GM23338 (cell line): ENCODE measurements around the gene SP140L. TPM values are rescaled to one million over a fixed set of nuclear protein-coding genes. Genes with fewer than 3 reads are reported as not detected.

Experiments
- ATAC-seq: fragments of 200-7000 bp; cut with Tn5 transposase; 3 replicates; pipeline ENCODE4 v1.9.1; 2020
- DNase-seq: peaks from one replicate; pipeline ENCODE4 v3.0.0-alpha.2; 2015; ENCODE audit warnings: low spot score
- H2AFZ ChIP-seq: fragments of 200-600 bp; sonication (generic); 2 replicates; pipeline ENCODE4 v1.8.0; 2016; ENCODE audit warnings: antibody characterized with exemption, mild to moderate bottlenecking, moderate library complexity
- H3F3A ChIP-seq: fragments of 200-600 bp; sonication (generic); replicated peaks from 2 replicates; pipeline ENCODE4 v1.8.0; 2017; ENCODE audit warnings: antibody characterized with exemption, mixed run types, low read depth
- H3K27ac ChIP-seq: fragments of 200-600 bp; sonication (generic); 2 replicates; pipeline ENCODE4 v1.6.1; 2016; ENCODE audit warnings: low read depth
- H3K27me3 ChIP-seq: fragments of 200-600 bp; sonication (generic); 2 replicates; pipeline ENCODE4 v1.8.0; 2016; ENCODE audit warnings: mild to moderate bottlenecking, mixed run types, moderate library complexity; ENCODE audit not compliant: insufficient read depth
- H3K36me3 ChIP-seq: fragments of 200-600 bp; sonication (generic); 2 replicates; pipeline ENCODE4 v1.8.0; 2016; ENCODE audit warnings: mild to moderate bottlenecking; ENCODE audit not compliant: insufficient read depth
- H3K4me1 ChIP-seq: fragments of 200-600 bp; sonication (generic); 2 replicates; pipeline ENCODE4 v1.8.0; 2016; ENCODE audit warnings: mild to moderate bottlenecking, moderate library complexity; ENCODE audit not compliant: insufficient read depth
- H3K4me2 ChIP-seq: fragments of 200-600 bp; sonication (generic); 2 replicates; pipeline ENCODE4 v1.7.1; 2017; ENCODE audit warnings: mixed run types
- H3K4me3 ChIP-seq: fragments of 200-600 bp; sonication (generic); 2 replicates; pipeline ENCODE4 v1.6.1; 2016; ENCODE audit warnings: mixed run types
- H3K79me2 ChIP-seq: fragments of 200-600 bp; sonication (generic); replicated peaks from 2 replicates; pipeline ENCODE4 v1.8.0; 2017; ENCODE audit warnings: mild to moderate bottlenecking; ENCODE audit not compliant: insufficient read depth
- H3K9me2 ChIP-seq: fragments of 200-600 bp; sonication (generic); 2 replicates; pipeline ENCODE4 v1.8.0; 2017; ENCODE audit not compliant: insufficient read depth
- H4K20me1 ChIP-seq: fragments of 200-600 bp; sonication (generic); replicated peaks from 2 replicates; pipeline ENCODE4 v1.8.0; 2017; ENCODE audit warnings: mild to moderate bottlenecking; ENCODE audit not compliant: insufficient read depth
- H3K27ac Mint-ChIP-seq: 2 replicates; pipeline ENCODE4 v1.8.0; 2020; ENCODE audit warnings: inconsistent platforms, mild to moderate bottlenecking, moderate library complexity, mixed read lengths
- H3K27me3 Mint-ChIP-seq: 3 replicates; pipeline ENCODE4 v1.8.0; 2022; ENCODE audit warnings: low read depth, mild to moderate bottlenecking, moderate library complexity, mixed read lengths, inconsistent platforms; ENCODE audit not compliant: insufficient read depth, poor library complexity
- H3K36me3 Mint-ChIP-seq: 3 replicates; pipeline ENCODE4 v1.8.0; 2021; ENCODE audit warnings: low read depth, mild to moderate bottlenecking, inconsistent platforms, moderate library complexity, mixed read lengths
- H3K4me1 Mint-ChIP-seq: 3 replicates; pipeline ENCODE4 v1.8.0; 2020; ENCODE audit warnings: mild to moderate bottlenecking, inconsistent platforms, mixed read lengths
- H3K4me3 Mint-ChIP-seq: 3 replicates; pipeline ENCODE4 v1.8.0; 2021; ENCODE audit warnings: moderate library complexity, mild to moderate bottlenecking, inconsistent platforms, mixed read lengths
- H3K9me3 Mint-ChIP-seq: 3 replicates; pipeline ENCODE4 v1.8.0; 2020; ENCODE audit warnings: moderate library complexity, mild to moderate bottlenecking, inconsistent platforms, mixed read lengths
- CTCF ChIP-seq, 2 experiments: fragments of 200-600 bp in 1 of 2; sonication (generic) in 1 of 2; conservative IDR thresholded peaks; 2 replicates each; pipeline versions ENCODE4 v1.5.1 to v1.6.1; 2016 to 2017; ENCODE audit warnings: antibody characterized with exemption in 2 of 2, low read depth in 2 of 2, mild to moderate bottlenecking in 2 of 2, moderate library complexity in 1 of 2
- EZH2phosphoT487 ChIP-seq: fragments of 200-600 bp; sonication (generic); IDR thresholded peaks from one replicate; pipeline ENCODE4 v1.8.1; 2018; ENCODE audit warnings: antibody characterized with exemption; ENCODE audit not compliant: unreplicated experiment
- POLR2AphosphoS5 ChIP-seq: IDR thresholded peaks from 2 replicates; pipeline ENCODE4 v1.6.1; 2016; ENCODE audit warnings: antibody characterized with exemption, low read depth
- ZNF462 ChIP-seq: fragments of 250-450 bp; sonication (Bioruptor Pico); IDR thresholded peaks from 2 replicates; pipeline ENCODE4 v1.5.0; 2020; ENCODE audit warnings: mild to moderate bottlenecking, moderate library complexity
- polyA plus RNA-seq: library from polyadenylated mRNA; unstranded; fragments of >200 nt; fragmentation: Nextera tagmentation; extraction: Ambion mirVana; gene quantifications from 2 replicates; pipeline ENCODE4 v1.2.1, GENCODE V29; 2016
- total RNA-seq: library from RNA; depleted of rRNA; stranded (reverse); fragments of >200 nt; shearing (Covaris generic); gene quantifications from 2 replicates; pipeline ENCODE4 v1.2.3, GENCODE V29; 2014

SP140L gene
- total and polyA plus RNA-seq, 2 experiments from 2014 or later = 1.3 to 1.7 TPM

DNA sequence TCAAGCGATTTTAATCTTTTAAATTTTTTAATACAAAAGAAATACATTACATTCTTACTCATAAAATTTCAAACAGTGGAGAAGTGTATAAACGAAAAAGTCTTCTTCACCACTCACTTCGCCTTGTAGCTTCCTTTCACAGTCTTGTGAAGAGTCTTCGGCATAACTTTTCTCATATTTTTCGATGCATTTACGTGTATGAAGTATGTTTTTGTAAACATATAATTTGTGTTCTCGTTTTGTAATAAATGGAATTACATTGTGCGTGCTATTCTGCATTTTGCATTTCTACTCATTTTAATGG lies 1.1 kb downstream of the SP140L start:
- Histone ChIP-seq H2AFZ (no peak overlapping the region), H3K27ac (no peak overlapping the region), H3K4me3 (no peak overlapping the region), H3K4me1 (no peaks in the 10 kb centered on the region), H3K79me2 (no peaks in the 10 kb centered on the region), H3F3A (no peaks in the 10 kb centered on the region), H3K9me2 (no peaks in the 10 kb centered on the region), H3K4me2 (no peak overlapping the region), H3K27me3 (no peaks in the 10 kb centered on the region), H4K20me1 (no peaks in the 10 kb centered on the region), H3K36me3 (no peaks in the 10 kb centered on the region)
- no peak overlapping the region for H3K4me3 Mint-ChIP-seq
- no peak for TF ChIP-seq ZNF462 (CRISPR knock-in tag)
- no peak for TF ChIP-seq EZH2phosphoT487
- no peak for TF ChIP-seq POLR2AphosphoS5
- TF ChIP-seq CTCF (conservative IDR thresholded peaks at IDR 0.05; ENCODE audit: low read depth in 2 of 2) = no peak
- peaks cover 5% of the 10 kb centered on the region; the same call in 2 of the 3 replicates for H3K36me3 Mint-ChIP-seq
- H3K4me1 Mint-ChIP-seq = peaks cover 6% of the 10 kb centered on the region; the same call in 2 of the 3 replicates
- no peak for ATAC-seq
- no peak for DNase-seq
- peaks cover 22% of the 10 kb centered on the region for H3K9me3 Mint-ChIP-seq
- H3K27ac Mint-ChIP-seq = no peak overlapping the region
- peaks cover 10% of the 10 kb centered on the region for H3K27me3 Mint-ChIP-seq
